B cell (primary cell): Measurements from ENCODE around the gene DCAF4. TPM values are rescaled to one million over a fixed set of nuclear protein-coding genes. Genes with fewer than 3 reads are reported as not detected.

Experiments used
- ATAC-seq: fragments of 200-7000 bp; cut with Tn5 transposase; one replicate; pipeline ENCODE4 v1.10.0; 2021; ENCODE audit warnings: low read depth, mild to moderate bottlenecking, moderate number of reproducible peaks, moderate library complexity
- CTCF ChIA-PET: fragments of 350-600 bp; sonication (Branson Sonifier 250); formaldehyde crosslinking; loops from one replicate; lab custom pipeline; 2021; ENCODE audit warnings: antibody characterized with exemption, inconsistent platforms; lab: Charles Lee
- POLR2A ChIA-PET: fragments of 350-600 bp; sonication (Branson Sonifier 250); formaldehyde crosslinking; loops from one replicate; lab custom pipeline; 2021; ENCODE audit warnings: antibody characterized with exemption; lab: Charles Lee
- DNase-seq: peaks from one replicate; pipeline ENCODE4 v3.0.0; 2013
- H2AFZ ChIP-seq: 2 replicates; pipeline ENCODE4 v1.6.1; 2012; ENCODE audit warnings: mild to moderate bottlenecking, low read depth, low read length; ENCODE audit not compliant: insufficient read depth, poor library complexity, severe bottlenecking
- H3K27ac ChIP-seq, 2 donors: 1 replicate in 1 of 2; 2 replicates in 1 of 2; pipeline ENCODE4 v1.5.1; 2012 to 2013; ENCODE audit warnings: low read length in 2 of 2, mild to moderate bottlenecking in 2 of 2, moderate library complexity in 1 of 2
- H3K27me3 ChIP-seq, 4 experiments: fragments of 200-600 bp in 1 of 4; sonication (generic) in 1 of 4; replicated peaks in 1 of 4; 1 replicate in 2 of 4; 2 replicates in 2 of 4; pipeline versions ENCODE4 v1.6.1 to v1.7.0; 2013 to 2016; ENCODE audit warnings: low read length in 3 of 4, mild to moderate bottlenecking in 2 of 4, mixed read lengths in 1 of 4, moderate library complexity in 1 of 4; ENCODE audit not compliant: insufficient read depth in 4 of 4, control insufficient read depth in 3 of 4; ENCODE audit errors: control extremely low read depth in 1 of 4
- H3K36me3 ChIP-seq, 2 experiments: replicated peaks in 1 of 2; 1 replicate in 1 of 2; 2 replicates in 1 of 2; pipeline versions ENCODE4 v1.6.1 to v1.7.1; 2013; ENCODE audit warnings: low read length in 1 of 2; ENCODE audit not compliant: insufficient read depth in 2 of 2, control insufficient read depth in 1 of 2; ENCODE audit errors: control extremely low read depth in 1 of 2, extremely low read depth in 1 of 2
- H3K4me1 ChIP-seq, 2 donors: fragments of 200-600 bp in 1 of 2; sonication (generic) in 1 of 2; 1 replicate in 1 of 2; 2 replicates in 1 of 2; pipeline versions ENCODE4 v1.5.1 to v1.6.1; 2013 to 2017; ENCODE audit warnings: low read length in 2 of 2; ENCODE audit not compliant: control insufficient read depth in 2 of 2, insufficient read depth in 2 of 2
- H3K4me2 ChIP-seq: replicated peaks from 2 replicates; pipeline ENCODE3; 2012; ENCODE audit warnings: mild to moderate bottlenecking, low read depth, low read length; ENCODE audit not compliant: poor library complexity, severe bottlenecking
- H3K4me3 ChIP-seq, 5 experiments: fragments of 200-600 bp in 1 of 5; sonication (generic) in 1 of 5; 1 replicate in 3 of 5; 2 replicates in 2 of 5; pipeline versions ENCODE4 v1.5.1 to v1.7.0; 2011 to 2016; ENCODE audit warnings: low read length in 4 of 5, mild to moderate bottlenecking in 4 of 5, low read depth in 2 of 5, control low read depth in 1 of 5, moderate library complexity in 1 of 5; ENCODE audit not compliant: insufficient read depth in 1 of 5; ENCODE audit errors: control extremely low read depth in 1 of 5, extremely low read depth in 1 of 5
- H3K79me2 ChIP-seq: fragments of 200-600 bp; sonication (generic); one replicate; pipeline ENCODE4 v1.6.0; 2016; ENCODE audit warnings: low read length; ENCODE audit not compliant: control insufficient read depth, insufficient read depth
- H3K9ac ChIP-seq: fragments of 200-600 bp; sonication (generic); 2 replicates; pipeline ENCODE4 v1.6.1; 2017; ENCODE audit warnings: mild to moderate bottlenecking, low read length, moderate library complexity
- H3K9me3 ChIP-seq, 3 donors: one replicate each; pipeline versions ENCODE4 v1.6.1 to v1.7.1; 2013; ENCODE audit warnings: low read length in 2 of 3; ENCODE audit not compliant: control insufficient read depth in 2 of 3, insufficient read depth in 1 of 3; ENCODE audit errors: control extremely low read depth in 1 of 3
- H4K20me1 ChIP-seq: 2 replicates; pipeline ENCODE4 v1.6.0; 2012; ENCODE audit warnings: mild to moderate bottlenecking, low read length; ENCODE audit not compliant: insufficient read depth, control insufficient read depth, poor library complexity, severe bottlenecking
- H3K27ac Mint-ChIP-seq: one replicate; pipeline ENCODE4 v1.8.0; 2021; ENCODE audit warnings: mixed read lengths
- H3K27me3 Mint-ChIP-seq: one replicate; pipeline ENCODE4 v1.8.0; 2021; ENCODE audit warnings: mixed read lengths
- H3K4me1 Mint-ChIP-seq: one replicate; pipeline ENCODE4 v1.8.0; 2021; ENCODE audit warnings: mixed read lengths
- H3K4me3 Mint-ChIP-seq: one replicate; pipeline ENCODE4 v1.8.0; 2021; ENCODE audit warnings: mixed read lengths
- H3K9me3 Mint-ChIP-seq: one replicate; pipeline ENCODE4 v1.8.0; 2022; ENCODE audit warnings: mixed read lengths; ENCODE audit not compliant: insufficient read depth
- CTCF ChIP-seq: fragments of 200-600 bp; IDR thresholded peaks from one replicate; pipeline ENCODE4 v1.8.0; 2022; ENCODE audit warnings: antibody characterized with exemption, mild to moderate bottlenecking
- EZH2 ChIP-seq: IDR thresholded peaks from 2 replicates; pipeline ENCODE4 v1.6.1; 2012; ENCODE audit warnings: borderline replicate concordance, low read depth, mild to moderate bottlenecking, moderate library complexity, low read length; ENCODE audit not compliant: insufficient read depth, poor library complexity, severe bottlenecking
- WGBS: methylation state at CpG from one replicate; pipeline ENCODE4 v1.1.5; 2013; ENCODE audit warnings: missing lambda C conversion rate; ENCODE audit not compliant: insufficient coverage; 5-methylcytosine and 5-hydroxymethylcytosine counted together
- intact Hi-C: fragments of 100-400 bp; cut with micrococcal nuclease; formaldehyde crosslinking; loops from one replicate; pipeline ENCODE4 v1.10.0; 2022
- polyA plus RNA-seq: library from polyadenylated mRNA; depleted of rRNA; stranded (reverse); fragments of >200 nt; gene quantifications from 2 replicates; pipeline ENCODE4 v1.2.3, GENCODE V29; 2012
- total RNA-seq, 2 donors: library from RNA; stranded (reverse); fragments of 120-200 nt in 1 of 2; gene quantifications; 1 replicate in 1 of 2; 2 replicates in 1 of 2; pipeline versions ENCODE4 v1.2.3 to v1.2.4, GENCODE V29; 2013 to 2022

DCAF4 gene
- total and polyA plus RNA-seq, 2 donors (not counting 1 experiment from before 2014, with no cell fraction given) = 35.3 to 54.6 TPM

- H3K4me1 ChIP-seq = no peaks in the 10 kb centered on the region
- Mint-ChIP-seq H3K4me3 (no peak overlapping the region), H3K4me1 (peaks cover under 1% of the 10 kb centered on the region), H3K27me3 (no peaks in the 10 kb centered on the region), H3K27ac (no peak overlapping the region), H3K9me3 (no peaks in the 10 kb centered on the region)
- H3K27me3 ChIP-seq = no peaks in the 10 kb centered on the region
- ATAC-seq (no peak), DNase-seq (no peak)
- intact Hi-C loops = no loop called here
- WGBS = 98% methylated on average over 5 of the region's 6 CpGs
- CTCF ChIA-PET = no interaction called here
- no peak overlapping the region for H2AFZ ChIP-seq
- peaks cover 4 to 45% of the 10 kb centered on the region in 2 experiments for H3K36me3 ChIP-seq
- no peak overlapping the region for H3K4me2 ChIP-seq
- no peaks in the 10 kb centered on the region for H4K20me1 ChIP-seq
- POLR2A ChIA-PET = no interaction called here
- no peak overlapping the region for H3K4me3 ChIP-seq
- no peak overlapping the region for H3K27ac ChIP-seq
- peaks cover 12% of the 10 kb centered on the region for H3K79me2 ChIP-seq
- no peak for TF ChIP-seq EZH2
- no peak overlapping the region for H3K9ac ChIP-seq
- no peaks in the 10 kb centered on the region for H3K9me3 ChIP-seq
Observed at GRCh38 chr14:72996916-72997315, 70.7 kb downstream of the DCAF4 start.

- 100% methylated on average over 1 of the region's 2 CpGs for WGBS
- no peak overlapping the region for H3K4me3 Mint-ChIP-seq
Observed at GRCh38 chr14:72998252-72998903, 72.1 kb downstream of the DCAF4 start.

More at GRCh38 chr14:72998252-72998903, 72.1 kb downstream of the DCAF4 start:
- Mint-ChIP-seq H3K9me3 (no peaks in the 10 kb centered on the region), H3K27ac (no peak overlapping the region), H3K27me3 (no peaks in the 10 kb centered on the region), H3K4me1 (peaks cover 2% of the 10 kb centered on the region)
- Histone ChIP-seq H3K36me3 (peaks cover 4 to 36% of the 10 kb centered on the region in 2 experiments), H3K4me2 (no peak overlapping the region), H3K27ac (no peak overlapping the region), H4K20me1 (no peaks in the 10 kb centered on the region), H3K4me1 (no peaks in the 10 kb centered on the region), H3K79me2 (peaks cover 15% of the 10 kb centered on the region), H3K9me3 (no peaks in the 10 kb centered on the region), H3K9ac (no peak overlapping the region), H3K4me3 (no peak overlapping the region), H3K27me3 (no peaks in the 10 kb centered on the region), H2AFZ (no peak overlapping the region)
- no peak for DNase-seq
- TF ChIP-seq CTCF (no peak), EZH2 (no peak)
- intact Hi-C loops = no loop called here
- ChIA-PET POLR2A (interaction anchor here (0.5 to 0.7 kb wide), 2 partner anchors 96 to 1431 kb away, joined by 4 to 10 read pairs; no protein-coding TSS in a partner anchor), CTCF (interaction anchor here (0.7 to 0.8 kb wide), 2 partner anchors 29 to 63 kb away, joined by 3 read pairs; no protein-coding TSS in a partner anchor)
- no peak for ATAC-seq
